Upper lobe of left lung (tissue), 4 donors: ENCODE measurements around the gene NUP93.

Experiments used
- POLR2A ChIP-seq, 4 donors: fragments of 450-650 bp; IDR thresholded peaks; one replicate each; pipeline ENCODE4 v1.5.1; 2016 to 2017; ENCODE audit warnings: antibody characterized with exemption in 4 of 4, mild to moderate bottlenecking in 2 of 4
- TF ChIP-seq, protein P1 (sequence below), 6 experiments: fragments of 450-650 bp in 4 of 6; fragments of 200-600 bp in 2 of 6; sonication (generic) in 2 of 6; IDR thresholded peaks; one replicate each; pipeline ENCODE4 v1.5.1; 2016 to 2019; ENCODE audit warnings: antibody characterized with exemption in 6 of 6

DNA sequence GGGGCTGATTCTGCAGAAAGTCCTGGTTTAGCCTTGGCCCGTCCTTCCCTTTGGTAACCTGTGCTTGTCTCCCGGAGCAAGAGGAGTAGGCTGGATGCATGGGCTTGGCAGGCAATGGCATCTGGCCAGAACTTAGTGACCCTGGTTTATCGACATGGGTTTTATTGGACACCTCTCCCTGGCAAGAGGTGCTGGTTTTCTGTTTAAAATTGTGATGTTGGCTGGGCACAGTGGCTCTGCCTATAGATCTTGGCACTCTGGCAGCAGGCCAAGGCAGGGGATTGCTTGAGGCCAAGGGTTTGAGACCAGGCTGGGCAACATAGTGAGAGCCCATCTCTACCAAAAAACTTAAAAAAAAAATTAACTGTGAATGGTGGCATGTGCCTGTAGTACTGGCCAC lies 166.3 kb downstream of the NUP93 start:
- TF ChIP-seq POLR2A (IDR thresholded peaks at IDR 0.05), result no peak
- TF ChIP-seq, protein P1, sequence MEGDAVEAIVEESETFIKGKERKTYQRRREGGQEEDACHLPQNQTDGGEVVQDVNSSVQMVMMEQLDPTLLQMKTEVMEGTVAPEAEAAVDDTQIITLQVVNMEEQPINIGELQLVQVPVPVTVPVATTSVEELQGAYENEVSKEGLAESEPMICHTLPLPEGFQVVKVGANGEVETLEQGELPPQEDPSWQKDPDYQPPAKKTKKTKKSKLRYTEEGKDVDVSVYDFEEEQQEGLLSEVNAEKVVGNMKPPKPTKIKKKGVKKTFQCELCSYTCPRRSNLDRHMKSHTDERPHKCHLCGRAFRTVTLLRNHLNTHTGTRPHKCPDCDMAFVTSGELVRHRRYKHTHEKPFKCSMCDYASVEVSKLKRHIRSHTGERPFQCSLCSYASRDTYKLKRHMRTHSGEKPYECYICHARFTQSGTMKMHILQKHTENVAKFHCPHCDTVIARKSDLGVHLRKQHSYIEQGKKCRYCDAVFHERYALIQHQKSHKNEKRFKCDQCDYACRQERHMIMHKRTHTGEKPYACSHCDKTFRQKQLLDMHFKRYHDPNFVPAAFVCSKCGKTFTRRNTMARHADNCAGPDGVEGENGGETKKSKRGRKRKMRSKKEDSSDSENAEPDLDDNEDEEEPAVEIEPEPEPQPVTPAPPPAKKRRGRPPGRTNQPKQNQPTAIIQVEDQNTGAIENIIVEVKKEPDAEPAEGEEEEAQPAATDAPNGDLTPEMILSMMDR (IDR thresholded peaks at IDR 0.05), result no peak
